ENCODE data around the gene NALCN.

DNA sequence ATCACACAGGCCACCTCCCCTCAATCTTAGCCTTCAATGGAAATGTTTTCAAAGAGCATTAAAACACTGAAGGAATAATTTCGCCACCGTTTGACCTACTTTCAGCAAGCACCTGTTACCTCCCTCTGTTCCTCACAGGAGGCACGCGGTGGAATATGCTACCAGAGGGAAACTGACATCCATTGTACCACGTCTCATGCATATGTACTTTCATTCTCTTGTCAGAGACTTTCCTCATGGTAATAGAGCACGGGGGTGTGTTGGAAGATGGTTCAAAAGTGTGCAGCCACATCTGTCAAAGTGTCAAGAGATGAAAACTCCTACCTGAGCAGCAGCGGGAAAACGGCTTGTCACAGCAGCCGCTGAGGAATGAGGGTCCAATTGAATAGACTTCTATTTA lies 143.4 kb downstream of the NALCN start:
- TF ChIP-seq, protein P1, sequence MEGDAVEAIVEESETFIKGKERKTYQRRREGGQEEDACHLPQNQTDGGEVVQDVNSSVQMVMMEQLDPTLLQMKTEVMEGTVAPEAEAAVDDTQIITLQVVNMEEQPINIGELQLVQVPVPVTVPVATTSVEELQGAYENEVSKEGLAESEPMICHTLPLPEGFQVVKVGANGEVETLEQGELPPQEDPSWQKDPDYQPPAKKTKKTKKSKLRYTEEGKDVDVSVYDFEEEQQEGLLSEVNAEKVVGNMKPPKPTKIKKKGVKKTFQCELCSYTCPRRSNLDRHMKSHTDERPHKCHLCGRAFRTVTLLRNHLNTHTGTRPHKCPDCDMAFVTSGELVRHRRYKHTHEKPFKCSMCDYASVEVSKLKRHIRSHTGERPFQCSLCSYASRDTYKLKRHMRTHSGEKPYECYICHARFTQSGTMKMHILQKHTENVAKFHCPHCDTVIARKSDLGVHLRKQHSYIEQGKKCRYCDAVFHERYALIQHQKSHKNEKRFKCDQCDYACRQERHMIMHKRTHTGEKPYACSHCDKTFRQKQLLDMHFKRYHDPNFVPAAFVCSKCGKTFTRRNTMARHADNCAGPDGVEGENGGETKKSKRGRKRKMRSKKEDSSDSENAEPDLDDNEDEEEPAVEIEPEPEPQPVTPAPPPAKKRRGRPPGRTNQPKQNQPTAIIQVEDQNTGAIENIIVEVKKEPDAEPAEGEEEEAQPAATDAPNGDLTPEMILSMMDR (IDR thresholded peaks at IDR 0.05; ENCODE audit: poor library complexity): no peak
- TF ChIP-seq EZH2 (IDR thresholded peaks at IDR 0.05; ENCODE audit: borderline replicate concordance) (no peak), EZH2phosphoT487 (IDR thresholded peaks at IDR 0.05; ENCODE audit: low read depth, severe bottlenecking, unreplicated experiment) (no peak)

Measured in hepatocyte (in vitro differentiated cells).